GM13977 (cell line): Measurements from ENCODE around the gene SHCBP1L.

Experiments
- DNase-seq: peaks from one replicate; pipeline ENCODE4 v3.0.0; 2012; ENCODE audit warnings: low spot score
- in situ Hi-C: fragments of 300-500 bp; cut with MboI; formaldehyde crosslinking; loops from one replicate; pipeline ENCODE4 v1.12.0; 2022; ENCODE audit warnings: low sequenced_read_pairs, low pct_unique_long_range_greater_than_20kb, mixed read lengths, inconsistent platforms; ENCODE audit not compliant: unreplicated experiment
- TF ChIP-seq, protein P1 (sequence below): IDR thresholded peaks from 2 replicates; pipeline ENCODE4 v1.5.1; 2012; ENCODE audit warnings: mild to moderate bottlenecking, control low read depth; ENCODE audit not compliant: insufficient read depth; ENCODE audit errors: extremely low read depth, missing control alignments

Gene SHCBP1L

GRCh38 chr1:182993746-182994145, 40.8 kb upstream of the SHCBP1L start:
- DNase-seq: no peak
- in situ Hi-C loops: no loop called here
- TF ChIP-seq, protein P1, sequence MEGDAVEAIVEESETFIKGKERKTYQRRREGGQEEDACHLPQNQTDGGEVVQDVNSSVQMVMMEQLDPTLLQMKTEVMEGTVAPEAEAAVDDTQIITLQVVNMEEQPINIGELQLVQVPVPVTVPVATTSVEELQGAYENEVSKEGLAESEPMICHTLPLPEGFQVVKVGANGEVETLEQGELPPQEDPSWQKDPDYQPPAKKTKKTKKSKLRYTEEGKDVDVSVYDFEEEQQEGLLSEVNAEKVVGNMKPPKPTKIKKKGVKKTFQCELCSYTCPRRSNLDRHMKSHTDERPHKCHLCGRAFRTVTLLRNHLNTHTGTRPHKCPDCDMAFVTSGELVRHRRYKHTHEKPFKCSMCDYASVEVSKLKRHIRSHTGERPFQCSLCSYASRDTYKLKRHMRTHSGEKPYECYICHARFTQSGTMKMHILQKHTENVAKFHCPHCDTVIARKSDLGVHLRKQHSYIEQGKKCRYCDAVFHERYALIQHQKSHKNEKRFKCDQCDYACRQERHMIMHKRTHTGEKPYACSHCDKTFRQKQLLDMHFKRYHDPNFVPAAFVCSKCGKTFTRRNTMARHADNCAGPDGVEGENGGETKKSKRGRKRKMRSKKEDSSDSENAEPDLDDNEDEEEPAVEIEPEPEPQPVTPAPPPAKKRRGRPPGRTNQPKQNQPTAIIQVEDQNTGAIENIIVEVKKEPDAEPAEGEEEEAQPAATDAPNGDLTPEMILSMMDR: no peak

GRCh38 chr1:182990413-182991144, 37.6 kb upstream of the SHCBP1L start:
- TF ChIP-seq, protein P1: no peak
- DNase-seq: no peak
- in situ Hi-C loops: no loop called here

DNA sequence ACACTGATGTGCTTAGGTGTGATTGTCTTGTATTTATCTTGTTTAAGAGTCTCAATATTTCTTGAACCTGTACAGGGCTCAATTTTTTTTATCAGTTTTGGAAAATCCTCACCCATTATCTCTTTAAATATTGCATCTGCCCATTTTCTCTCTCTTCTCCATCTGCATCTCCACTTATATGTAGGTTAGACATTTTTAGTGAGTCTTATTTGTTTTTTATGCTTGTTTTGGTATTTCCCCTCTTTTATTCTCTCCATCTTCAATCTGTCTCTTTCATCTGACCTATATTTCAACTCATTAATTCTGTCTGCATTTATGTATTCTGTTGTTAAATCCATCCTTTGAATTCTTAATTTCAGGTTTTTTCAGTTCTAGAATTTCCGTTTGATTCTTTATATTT, 32.9 kb upstream of the SHCBP1L start:
- no peak for DNase-seq
- in situ Hi-C loops: no loop called here
- TF ChIP-seq, protein P1: no peak

DNA sequence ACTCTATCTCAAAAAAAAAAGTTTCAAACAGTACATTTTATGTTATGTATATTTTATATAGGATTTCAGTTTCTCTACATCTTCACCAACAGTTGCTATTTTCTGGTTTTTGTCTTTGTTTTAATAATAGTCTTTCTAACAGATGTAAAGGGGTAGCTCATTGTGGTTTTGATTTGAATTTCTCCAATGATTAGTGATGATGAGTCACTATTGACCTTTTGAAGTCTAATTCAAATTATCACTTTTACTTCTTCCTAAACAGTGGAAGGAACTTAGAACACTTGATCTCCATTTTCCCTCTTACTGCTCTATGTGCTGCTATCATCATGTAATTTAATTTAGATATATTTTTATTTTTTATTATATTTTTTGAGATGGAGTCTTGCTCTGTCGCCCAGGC, 31.7 kb upstream of the SHCBP1L start:
- in situ Hi-C loops: no loop called here
- DNase-seq: no peak
- TF ChIP-seq, protein P1: no peak

DNA sequence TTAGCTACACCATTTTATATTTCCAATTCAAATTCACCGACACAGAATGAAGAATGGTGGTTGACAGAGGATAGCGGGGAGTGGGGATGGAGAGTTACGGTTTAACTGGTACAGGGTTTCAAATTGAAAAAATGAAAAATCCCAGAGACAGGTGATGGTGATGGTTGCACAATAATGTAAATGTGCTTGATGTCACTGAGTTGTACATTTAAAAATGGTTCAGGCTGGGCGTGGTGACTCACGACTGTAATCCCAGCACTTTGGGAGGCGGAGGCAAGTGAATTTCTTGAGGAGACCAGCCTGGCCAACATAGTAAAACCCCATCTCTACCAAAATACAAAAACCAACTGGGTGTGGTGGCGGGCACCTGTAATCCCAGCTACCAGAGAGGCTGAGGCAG, 31.2 kb upstream of the SHCBP1L start:
- TF ChIP-seq, protein P1: no peak
- in situ Hi-C loops: no loop called here
- no peak for DNase-seq

DNA sequence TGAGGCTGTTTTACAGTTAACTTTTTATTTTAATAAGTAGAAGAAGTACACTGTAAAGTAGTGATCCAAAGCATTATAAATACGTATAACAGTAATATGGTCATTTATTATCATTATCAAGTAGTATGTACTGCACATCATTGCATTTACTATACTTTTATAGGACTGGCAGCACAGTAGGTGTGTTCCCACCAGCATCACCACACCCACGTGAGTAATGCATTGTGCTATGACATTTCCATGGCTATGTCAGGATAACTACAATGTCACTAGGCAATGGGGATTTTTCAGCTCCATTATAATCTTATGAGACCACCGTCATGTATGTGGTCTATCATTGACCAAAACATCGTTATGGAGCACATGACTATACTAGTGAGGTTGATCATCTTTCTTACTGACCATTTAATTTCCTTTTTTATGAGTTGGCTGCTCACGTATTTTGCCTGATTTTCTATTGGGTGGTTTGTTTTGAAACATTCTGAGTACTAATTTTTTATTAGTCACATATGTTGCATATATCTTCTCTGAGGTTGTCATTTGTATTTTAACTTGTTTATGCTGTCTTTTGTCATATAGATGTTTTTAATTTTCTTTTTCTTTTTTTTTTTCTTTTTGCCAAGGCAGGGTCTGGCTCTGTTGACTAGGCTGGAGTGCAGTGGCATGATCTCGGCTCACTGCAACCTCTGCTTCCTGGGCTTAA, 25.3 kb upstream of the SHCBP1L start:
- in situ Hi-C loops: no loop called here
- TF ChIP-seq, protein P1: no peak
- DNase-seq: no peak
